ENCODE measurements around the gene SGSM2.

Gene SGSM2

GRCh38 chr17:2343421-2343820, 6.1 kb downstream of the SGSM2 start:
- Histone ChIP-seq H3K9me3 (replicated peaks; ENCODE audit: insufficient read depth, low read length) (no peaks in the 10 kb centered on the region), H3K27me3 (replicated peaks; ENCODE audit: insufficient read depth, low read length) (no peaks in the 10 kb centered on the region), H3K27ac (ENCODE audit: low read length) (no peak overlapping the region)

GRCh38 chr17:2344528-2344927, 7.2 kb downstream of the SGSM2 start:
- Histone ChIP-seq H3K27me3 (replicated peaks; ENCODE audit: insufficient read depth, low read length) (no peaks in the 10 kb centered on the region), H3K4me1 (ENCODE audit: low read length) (no peaks in the 10 kb centered on the region), H3K79me2 (ENCODE audit: low read length) (no peaks in the 10 kb centered on the region), H2AFZ (ENCODE audit: low read length) (no peak overlapping the region), H3K4me2 (ENCODE audit: low read depth, low read length) (no peak overlapping the region), H3F3A (ENCODE audit: insufficient read depth, low read length) (no peaks in the 10 kb centered on the region), H3K36me3 (replicated peaks; ENCODE audit: insufficient read depth, low read length) (no peaks in the 10 kb centered on the region), H4K20me1 (ENCODE audit: insufficient read depth, low read length) (no peaks in the 10 kb centered on the region), H3K27ac (ENCODE audit: low read length) (no peak overlapping the region), H3K9me3 (replicated peaks; ENCODE audit: insufficient read depth, low read length) (no peaks in the 10 kb centered on the region), H3K4me3 (ENCODE audit: low read length) (no peak overlapping the region), H3K9me2 (replicated peaks; ENCODE audit: insufficient read depth, low read length) (no peaks in the 10 kb centered on the region), H3K9ac (ENCODE audit: low read length) (no peak overlapping the region)
- TF ChIP-seq EZH2phosphoT487 (IDR thresholded peaks at IDR 0.05; ENCODE audit: low read length) = no peak
- no peak for TF ChIP-seq EZH2 (optimal IDR thresholded peaks at IDR 0.05; ENCODE audit: low read depth, low read length)
- TF ChIP-seq CTCF (IDR thresholded peaks at IDR 0.05; ENCODE audit: low read length) = no peak
- DNase-seq = no peak

More at GRCh38 chr17:2343421-2343820, 6.1 kb downstream of the SGSM2 start:
- Histone ChIP-seq H3K36me3 (replicated peaks; ENCODE audit: insufficient read depth, low read length) (no peaks in the 10 kb centered on the region), H4K20me1 (ENCODE audit: insufficient read depth, low read length) (no peaks in the 10 kb centered on the region), H3K4me2 (ENCODE audit: low read depth, low read length) (no peak overlapping the region), H3K9ac (ENCODE audit: low read length) (no peak overlapping the region), H3K9me2 (replicated peaks; ENCODE audit: insufficient read depth, low read length) (no peaks in the 10 kb centered on the region), H3K4me3 (ENCODE audit: low read length) (no peak overlapping the region), H3K79me2 (ENCODE audit: low read length) (no peaks in the 10 kb centered on the region), H2AFZ (ENCODE audit: low read length) (no peak overlapping the region), H3F3A (ENCODE audit: insufficient read depth, low read length) (no peaks in the 10 kb centered on the region), H3K4me1 (ENCODE audit: low read length) (no peaks in the 10 kb centered on the region)
- no peak for DNase-seq
- TF ChIP-seq EZH2 (optimal IDR thresholded peaks at IDR 0.05; ENCODE audit: low read depth, low read length) (no peak), CTCF (IDR thresholded peaks at IDR 0.05; ENCODE audit: low read length) (no peak), EZH2phosphoT487 (IDR thresholded peaks at IDR 0.05; ENCODE audit: low read length) (no peak)

GRCh38 chr17:2346475-2346874, 9.2 kb downstream of the SGSM2 start:
- Histone ChIP-seq H3K4me1 (ENCODE audit: low read length) (no peaks in the 10 kb centered on the region), H3K27me3 (replicated peaks; ENCODE audit: insufficient read depth, low read length) (no peaks in the 10 kb centered on the region), H3K9ac (ENCODE audit: low read length) (no peak overlapping the region), H3K9me3 (replicated peaks; ENCODE audit: insufficient read depth, low read length) (no peaks in the 10 kb centered on the region), H4K20me1 (ENCODE audit: insufficient read depth, low read length) (no peaks in the 10 kb centered on the region), H3F3A (ENCODE audit: insufficient read depth, low read length) (no peaks in the 10 kb centered on the region), H3K4me2 (ENCODE audit: low read depth, low read length) (no peak overlapping the region), H3K27ac (ENCODE audit: low read length) (no peak overlapping the region), H2AFZ (ENCODE audit: low read length) (no peak overlapping the region), H3K9me2 (replicated peaks; ENCODE audit: insufficient read depth, low read length) (no peaks in the 10 kb centered on the region), H3K4me3 (ENCODE audit: low read length) (no peak overlapping the region), H3K36me3 (replicated peaks; ENCODE audit: insufficient read depth, low read length) (no peaks in the 10 kb centered on the region), H3K79me2 (ENCODE audit: low read length) (no peaks in the 10 kb centered on the region)
- TF ChIP-seq EZH2 (optimal IDR thresholded peaks at IDR 0.05; ENCODE audit: low read depth, low read length) (no peak), CTCF (IDR thresholded peaks at IDR 0.05; ENCODE audit: low read length) (no peak), EZH2phosphoT487 (IDR thresholded peaks at IDR 0.05; ENCODE audit: low read length) (no peak)
- DNase-seq = no peak
